T-helper 9 cell (primary cell): ENCODE results near the gene ZNF598.
A peak's percentile ranks its signal among the peaks of the same experiment; 100 is the strongest.
"Not testable (repeated sequence)": the region's sequence is repeated elsewhere in the genome, so short reads cannot be mapped to it uniquely, and the experiment has no call there.

Experiments used
- DNase-seq: peaks from one replicate; pipeline ENCODE4 v3.0.0-alpha.2; 2020

Gene ZNF598

DNA sequence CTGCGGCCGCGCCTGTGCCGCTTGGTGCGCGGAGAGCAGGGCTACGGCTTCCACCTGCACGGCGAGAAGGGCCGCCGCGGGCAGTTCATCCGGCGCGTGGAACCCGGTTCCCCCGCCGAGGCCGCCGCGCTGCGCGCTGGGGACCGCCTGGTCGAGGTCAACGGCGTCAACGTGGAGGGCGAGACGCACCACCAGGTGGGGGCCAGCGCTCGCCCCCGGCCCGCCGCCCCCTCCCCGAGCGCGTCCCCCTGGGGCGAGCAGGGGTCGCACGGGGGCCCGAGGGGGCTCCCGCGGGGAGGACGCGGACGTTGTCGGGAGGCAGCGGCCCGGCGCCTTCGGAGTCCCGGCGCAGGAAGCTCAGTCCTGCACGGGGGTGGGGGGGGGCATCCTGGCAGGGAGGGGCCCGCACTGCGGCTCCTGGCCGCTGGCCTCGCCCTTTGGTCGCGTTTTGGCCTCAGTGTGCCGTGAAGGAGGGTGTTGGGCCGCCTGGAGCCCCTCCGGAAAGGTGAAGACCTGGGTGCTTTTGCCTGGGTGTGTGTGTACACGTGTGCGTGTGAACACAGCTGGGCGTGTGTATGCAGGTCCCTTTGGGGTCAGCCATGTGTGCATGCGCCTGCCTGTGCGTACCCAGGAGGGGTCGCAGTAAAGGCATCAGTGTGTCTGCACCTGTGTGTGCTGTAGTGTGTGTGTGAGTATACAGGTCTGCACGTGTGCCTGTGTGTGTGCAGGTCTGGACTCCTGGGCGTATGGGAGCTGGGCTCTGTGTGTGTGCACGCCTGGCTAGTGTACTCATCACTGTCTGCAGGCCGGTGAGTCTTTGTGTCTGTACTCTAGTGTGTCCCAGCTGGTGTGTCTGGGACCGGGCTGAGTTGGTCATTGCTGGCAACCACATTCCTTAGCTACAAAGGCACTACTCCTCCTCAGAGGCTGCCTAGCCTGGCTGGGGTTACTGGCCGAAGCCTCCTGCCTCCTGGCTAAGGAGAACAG is 17.7 kb upstream of the ZNF598 start:
- DNase-seq = no peak

DNA sequence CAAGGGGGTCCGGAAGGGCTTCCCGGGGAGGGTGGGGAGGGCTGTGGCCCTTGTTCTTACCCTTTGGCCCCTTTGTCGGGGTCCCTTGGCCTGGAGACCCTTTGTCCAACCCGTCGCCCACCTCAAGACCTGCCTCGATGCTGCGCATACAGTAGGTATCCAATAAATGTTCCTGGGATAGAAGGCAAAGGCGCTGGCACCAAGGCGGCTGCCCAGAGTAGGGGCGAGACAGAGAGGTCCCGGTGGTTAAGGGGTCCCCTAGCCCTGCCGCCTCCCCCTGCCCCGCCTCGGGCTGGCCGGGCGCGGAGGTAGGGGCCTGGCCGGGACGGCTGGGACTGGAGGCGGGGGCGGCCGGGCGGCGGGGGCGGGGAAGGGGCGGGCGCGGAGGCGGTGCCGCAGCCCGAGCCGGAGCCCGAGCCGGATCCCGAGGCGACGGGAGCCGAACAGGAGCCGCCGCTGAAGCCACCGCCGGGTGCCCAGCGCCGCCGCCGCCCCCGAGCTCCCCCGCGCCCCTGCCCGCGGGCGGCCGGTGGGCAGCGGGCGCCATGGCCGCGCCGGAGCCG is 16.9 kb upstream of the ZNF598 start, which contains the start of gene NHERF2:
Gene NHERF2, plus strand, starts transcription at position 442 of the 563 bp plus-strand sequence. Its CDS starts 104 bp downstream, at position 546.
- DNase-seq = peak; percentile 38

DNA sequence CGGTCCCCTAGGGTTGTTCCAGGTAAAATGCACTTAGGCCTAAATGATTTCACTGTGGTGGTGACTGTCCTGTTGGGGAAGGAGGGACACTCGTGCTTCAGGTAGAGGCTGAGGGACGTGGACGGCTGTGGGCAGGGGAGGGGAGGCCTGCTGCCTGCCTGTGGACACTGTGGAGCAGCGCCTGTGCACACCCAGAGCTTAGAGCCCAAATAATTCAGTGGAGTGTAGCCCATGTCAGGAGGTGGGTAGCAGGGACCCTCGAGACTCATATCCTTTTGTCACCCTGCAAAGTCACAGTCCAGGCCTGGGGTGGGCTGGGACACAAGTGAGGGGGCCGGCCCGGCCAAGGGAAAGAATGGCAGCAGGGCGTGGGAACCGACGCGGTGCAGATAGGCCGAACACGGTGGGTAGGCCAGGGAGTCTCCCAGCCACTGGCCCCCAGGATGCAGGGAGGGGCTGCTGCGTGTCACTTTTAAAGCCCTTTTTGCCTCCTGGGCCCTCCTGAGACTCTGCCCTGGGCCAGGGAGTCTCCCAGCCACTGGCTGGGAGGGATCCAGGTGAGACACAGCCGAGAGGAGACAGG is 16.3 kb upstream of the ZNF598 start:
- no peak for DNase-seq

DNA sequence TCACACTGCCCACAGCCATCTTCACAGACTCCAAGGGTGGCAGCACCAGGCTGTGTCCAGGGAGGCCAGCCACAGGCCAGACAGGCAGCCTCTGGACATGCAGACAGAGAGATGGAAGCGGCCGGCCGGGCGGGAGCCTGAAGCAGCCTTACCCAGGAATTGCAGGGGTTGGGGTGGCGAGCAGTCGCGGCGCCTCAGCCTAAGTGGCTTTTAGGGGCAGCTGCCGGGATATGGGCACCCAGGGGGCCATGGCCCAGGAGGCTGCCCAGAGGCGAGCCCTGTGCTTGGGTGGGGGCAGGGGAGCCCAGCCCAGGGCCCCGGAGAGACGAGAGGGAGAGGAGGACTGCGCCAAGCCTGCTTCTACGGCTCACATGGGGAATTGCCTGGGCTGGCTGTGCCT is 15.6 kb upstream of the ZNF598 start:
- DNase-seq = no peak

DNA sequence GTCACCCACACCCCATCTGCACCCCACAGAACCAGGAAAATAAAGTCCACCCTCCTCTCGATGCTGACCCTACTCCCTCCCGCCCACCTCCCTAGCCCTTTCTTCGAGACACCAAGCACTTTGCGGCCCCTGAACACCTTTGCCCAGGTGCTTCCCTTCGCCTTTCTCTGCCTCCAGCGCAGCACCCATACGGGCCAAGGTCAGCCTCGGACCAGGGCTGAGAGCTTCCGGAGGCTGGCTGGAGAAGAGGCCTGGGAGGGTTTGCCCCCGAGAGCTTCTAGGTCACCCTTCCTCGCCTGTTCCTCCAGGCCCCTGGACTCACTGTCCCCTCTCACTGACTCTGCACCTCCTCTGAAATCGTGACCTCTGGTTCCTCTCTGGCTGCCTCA is 14.4 kb upstream of the ZNF598 start:
- no peak for DNase-seq

DNA sequence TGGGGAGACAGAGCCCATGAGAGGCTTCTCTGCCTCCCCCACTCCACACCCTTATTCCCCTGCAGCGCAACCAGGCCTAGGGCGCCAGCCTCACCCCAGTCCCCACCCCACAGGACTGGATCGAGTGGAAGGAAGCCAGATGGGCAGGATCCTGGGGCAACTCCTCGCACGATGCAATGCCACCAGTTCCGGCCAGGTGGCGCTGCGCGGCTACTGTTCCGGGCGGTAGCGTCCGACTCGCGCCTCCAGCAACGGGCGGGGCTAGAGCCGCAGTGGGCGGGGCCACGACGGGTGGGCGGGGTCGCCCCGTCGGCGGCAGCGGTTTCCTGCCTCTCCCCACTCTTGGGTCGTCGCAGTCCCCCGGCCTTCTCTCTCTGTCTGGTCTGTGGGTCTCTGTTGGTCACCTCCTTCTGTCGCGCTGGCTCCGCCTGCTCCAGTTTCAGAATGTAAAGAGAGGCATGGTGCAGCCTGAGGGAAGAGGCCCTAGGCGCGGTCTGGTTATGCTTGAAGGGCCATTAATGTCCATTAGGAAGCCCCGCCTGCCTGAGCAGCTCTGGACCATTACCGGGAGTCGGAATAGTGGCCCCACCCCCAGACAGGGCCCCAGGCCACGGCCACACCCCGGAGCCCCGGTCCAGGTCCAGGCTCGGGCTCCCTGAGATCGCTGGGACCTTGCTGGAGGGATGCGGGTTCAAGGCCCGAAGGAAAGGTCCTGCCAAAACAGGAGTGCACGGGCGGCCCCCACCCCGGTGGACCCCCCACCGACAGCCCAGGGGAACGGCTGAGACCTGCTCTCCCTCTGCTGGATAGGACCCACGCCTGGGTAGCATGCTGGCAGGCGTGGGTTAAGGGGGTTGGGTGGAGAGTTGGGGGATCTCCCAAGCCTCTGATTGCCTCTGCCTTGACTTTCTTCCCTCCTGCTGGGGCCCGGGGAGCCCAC is 13.7 kb upstream of the ZNF598 start:
- DNase-seq = peak; percentile 99

DNA sequence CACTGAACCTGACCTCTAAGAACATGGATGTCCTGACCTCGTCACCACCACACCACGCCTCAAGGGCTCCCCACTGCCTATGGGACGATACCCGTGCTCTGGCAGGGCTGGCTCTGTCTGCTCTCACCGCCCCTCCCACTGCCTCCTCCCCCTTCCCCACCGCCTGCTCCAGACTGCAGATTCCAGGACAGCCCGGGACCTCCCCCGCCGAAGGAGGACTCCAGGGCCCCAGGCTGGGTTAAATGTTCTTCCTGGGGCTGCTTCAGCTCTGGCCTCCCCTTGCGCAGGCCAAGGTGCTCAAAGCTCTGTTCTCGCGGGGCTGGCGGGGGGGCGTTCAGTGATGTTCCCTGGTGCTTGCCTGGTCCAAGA is 13.1 kb upstream of the ZNF598 start:
- no peak for DNase-seq

DNA sequence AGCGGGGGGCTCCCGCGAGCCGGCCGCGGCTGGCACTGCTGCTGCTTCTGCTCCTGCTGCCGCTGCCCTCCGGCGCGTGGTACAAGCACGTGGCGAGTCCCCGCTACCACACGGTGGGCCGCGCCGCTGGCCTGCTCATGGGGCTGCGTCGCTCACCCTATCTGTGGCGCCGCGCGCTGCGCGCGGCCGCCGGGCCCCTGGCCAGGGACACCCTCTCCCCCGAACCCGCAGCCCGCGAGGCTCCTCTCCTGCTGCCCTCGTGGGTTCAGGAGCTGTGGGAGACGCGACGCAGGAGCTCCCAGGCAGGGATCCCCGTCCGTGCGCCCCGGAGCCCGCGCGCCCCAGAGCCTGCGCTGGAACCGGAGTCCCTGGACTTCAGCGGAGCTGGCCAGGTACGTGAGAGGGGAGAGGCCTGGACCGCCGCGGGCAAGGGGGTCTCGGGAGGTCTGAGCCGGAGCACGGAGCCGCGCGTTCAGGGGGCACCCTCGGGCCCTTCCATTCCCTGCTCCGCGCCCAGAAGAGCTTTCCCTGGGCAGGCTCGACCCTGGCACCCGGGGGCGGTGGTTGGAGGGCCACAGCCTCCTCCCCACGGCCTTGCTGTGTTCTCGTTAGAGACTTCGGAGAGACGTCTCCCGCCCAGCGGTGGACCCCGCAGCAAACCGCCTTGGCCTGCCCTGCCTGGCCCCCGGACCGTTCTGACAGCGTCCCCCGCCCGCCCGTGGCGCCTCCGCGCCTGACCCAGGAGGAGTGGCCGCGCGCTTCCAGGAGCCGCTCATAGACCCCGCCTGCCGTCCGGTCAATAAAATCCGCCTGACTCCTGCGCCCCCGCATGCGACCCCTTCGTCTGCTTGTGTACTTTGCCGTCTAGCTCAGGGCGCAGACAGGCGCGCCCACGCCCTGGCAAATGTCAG is 10.6 kb upstream of the ZNF598 start:
- DNase-seq = no peak

DNA sequence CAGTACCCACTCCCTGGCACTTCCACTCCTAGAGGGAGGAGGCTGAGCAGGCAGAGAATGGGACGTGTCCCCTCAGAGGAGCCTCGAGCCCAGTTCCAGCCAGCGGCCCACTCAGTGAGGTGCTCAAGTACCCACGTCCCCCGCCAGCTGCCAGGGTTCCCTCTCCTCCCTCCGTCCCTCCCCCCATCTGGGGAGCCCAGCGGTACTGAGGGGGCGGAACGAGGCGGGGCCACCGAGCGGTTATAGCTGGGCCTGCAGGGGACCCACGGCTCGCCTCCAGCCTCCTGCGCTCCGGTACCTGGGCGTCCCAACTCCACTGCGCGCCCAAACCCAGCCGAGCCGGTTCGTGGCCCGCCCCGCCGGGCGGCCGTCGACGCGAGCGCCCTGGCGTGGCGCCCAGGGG is 9.9 kb upstream of the ZNF598 start, which contains the start of gene NPW:
Gene NPW, plus strand, starts transcription at position 268 of the 403 bp plus-strand sequence.
- DNase-seq = no peak

DNA sequence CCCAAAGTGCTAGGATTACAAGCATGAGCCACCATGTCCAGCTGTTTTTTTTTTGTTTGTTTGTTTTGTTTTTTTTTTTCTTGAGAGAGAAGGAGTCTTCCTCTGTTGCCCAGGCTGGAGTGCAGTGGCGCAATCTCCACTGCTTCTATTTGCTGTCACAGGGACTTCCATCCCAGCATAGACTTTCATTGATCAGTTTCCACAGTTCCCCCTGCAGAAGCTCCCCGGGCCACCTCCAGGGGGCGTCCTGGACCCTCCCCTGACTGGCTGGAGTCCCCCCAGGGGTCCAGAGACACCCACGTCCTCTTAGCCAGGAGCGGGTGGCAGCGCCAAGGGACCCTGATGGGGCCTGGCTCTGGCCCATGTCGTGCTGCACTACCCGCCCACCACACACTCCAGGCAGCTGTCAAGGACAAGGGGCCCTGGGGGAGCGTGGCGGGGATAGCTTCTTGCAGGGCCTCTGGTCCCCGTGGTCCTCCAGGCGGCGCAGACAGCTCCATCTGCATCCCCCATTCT is 6.8 kb upstream of the ZNF598 start:
- DNase-seq = no peak

DNA sequence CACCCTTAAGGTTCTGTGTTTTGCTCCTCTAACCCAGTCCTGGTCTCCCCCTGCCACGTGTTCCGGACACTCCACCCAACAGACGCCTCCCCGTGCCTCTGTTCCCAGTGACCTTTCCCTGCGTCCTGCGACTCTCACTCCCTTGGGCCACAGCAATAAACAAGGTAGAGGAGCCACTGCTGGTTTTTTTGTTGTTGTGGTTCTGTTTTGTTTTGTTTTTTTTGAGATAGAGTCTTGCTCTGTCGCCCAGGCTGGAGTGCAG is 6.3 kb upstream of the ZNF598 start:
- DNase-seq = no peak

DNA sequence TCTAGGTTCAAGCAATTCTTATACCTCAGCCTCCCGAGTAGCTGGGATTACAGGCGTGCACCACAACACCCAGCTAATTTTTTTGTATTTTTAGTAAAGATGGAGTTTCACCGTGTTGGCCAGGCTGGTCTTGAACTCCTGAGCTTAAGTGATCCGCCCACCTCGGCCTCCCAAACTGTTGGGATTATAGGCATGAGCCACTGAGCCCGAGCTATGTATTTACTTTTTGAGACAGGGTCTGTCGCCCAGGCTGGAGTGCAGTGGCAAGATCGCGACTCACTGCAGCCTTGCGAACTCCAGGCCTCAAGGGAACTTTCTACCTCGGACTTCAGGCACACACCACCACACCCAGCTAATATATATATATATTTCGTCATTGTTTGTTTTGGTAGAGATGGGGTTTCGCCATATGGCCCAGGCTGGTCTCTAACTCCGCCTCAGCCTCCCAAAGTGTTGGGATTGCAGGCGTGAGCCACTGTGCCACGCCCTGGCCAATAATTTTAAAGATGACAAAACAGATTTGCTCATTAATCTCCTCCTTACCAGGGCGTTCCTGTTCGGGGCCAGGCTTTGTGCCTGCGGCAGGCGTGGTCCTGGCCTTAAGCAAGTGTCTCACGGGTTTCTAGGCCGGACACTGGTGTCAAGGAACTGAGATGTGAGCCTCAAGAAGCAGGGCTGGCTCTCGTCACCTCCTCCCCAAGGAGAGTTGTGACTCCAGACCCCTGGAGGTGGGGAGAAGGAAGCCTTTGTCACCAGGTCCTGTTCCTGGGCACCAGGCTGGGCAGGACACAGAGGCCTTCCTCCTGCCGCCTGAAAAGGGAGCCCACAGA is 5.7 kb upstream of the ZNF598 start:
- DNase-seq = no peak

DNA sequence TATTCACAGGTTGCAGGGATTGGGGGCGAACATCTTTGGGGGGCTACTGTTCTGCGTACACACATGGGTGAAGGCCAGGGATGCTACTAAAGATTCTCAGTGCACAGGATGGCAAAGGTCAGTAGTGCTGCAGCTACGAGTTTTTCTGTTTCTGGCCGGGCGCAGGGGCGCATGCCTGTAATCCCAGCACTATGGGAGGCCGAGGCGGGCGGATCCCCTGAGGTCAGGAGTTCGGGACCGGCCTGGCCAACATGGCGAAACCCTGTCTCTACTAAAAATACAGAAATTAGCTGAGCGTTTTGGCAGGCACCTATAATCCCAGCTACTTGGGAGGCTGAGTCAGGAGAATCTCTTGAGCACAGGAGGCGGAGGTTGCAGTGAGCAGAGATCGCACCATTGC is 3.9 kb upstream of the ZNF598 start:
- no peak for DNase-seq

DNA sequence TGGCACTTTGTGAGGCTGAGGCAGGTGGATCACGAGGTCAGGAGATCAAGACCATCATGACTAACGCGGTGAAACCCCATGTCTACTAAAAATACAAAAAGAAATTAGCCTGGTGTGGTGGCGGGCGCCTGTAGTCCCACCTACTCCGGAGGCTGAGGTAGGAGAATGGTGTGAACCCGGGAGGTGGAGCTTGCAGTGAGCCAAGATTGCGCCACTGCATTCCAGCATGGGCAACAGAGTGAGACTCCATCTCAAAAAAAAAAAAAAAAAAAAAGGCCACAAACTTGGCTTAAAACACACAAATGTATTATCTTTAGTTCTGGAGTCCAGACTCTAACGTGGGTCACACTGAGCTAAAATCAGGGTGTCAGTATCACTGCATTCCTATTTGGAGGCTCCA is 2.1 kb upstream of the ZNF598 start:
- not testable (repeated sequence) for DNase-seq

DNA sequence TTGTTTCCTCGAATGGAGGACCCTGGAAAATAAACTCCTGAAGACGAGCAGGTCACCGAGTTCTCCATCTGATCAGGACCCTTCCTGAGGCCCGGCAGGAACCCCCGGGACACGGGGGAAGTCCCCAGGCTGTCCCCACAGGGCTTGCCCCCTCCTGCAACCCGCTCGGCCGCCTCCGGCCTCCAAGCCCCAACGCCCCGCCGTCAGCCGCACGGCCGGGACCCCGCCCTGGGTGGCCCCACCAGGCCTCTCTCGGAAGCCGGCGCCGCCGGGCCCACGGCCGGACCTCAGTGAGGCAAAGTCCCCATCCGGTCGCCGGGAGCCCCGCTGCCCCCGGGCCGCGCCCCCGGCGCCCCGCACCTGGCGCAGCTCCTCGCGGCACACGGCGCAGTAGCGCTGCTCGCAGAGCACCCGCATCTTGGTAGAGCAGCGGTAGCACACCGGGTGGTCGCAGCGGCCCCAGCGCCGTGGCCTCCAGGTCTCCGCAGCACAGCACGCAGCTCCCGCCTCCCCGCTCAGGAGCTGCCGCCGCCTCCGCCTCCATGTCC is 383 bp downstream of the ZNF598 start:
- DNase-seq = no peak

DNA sequence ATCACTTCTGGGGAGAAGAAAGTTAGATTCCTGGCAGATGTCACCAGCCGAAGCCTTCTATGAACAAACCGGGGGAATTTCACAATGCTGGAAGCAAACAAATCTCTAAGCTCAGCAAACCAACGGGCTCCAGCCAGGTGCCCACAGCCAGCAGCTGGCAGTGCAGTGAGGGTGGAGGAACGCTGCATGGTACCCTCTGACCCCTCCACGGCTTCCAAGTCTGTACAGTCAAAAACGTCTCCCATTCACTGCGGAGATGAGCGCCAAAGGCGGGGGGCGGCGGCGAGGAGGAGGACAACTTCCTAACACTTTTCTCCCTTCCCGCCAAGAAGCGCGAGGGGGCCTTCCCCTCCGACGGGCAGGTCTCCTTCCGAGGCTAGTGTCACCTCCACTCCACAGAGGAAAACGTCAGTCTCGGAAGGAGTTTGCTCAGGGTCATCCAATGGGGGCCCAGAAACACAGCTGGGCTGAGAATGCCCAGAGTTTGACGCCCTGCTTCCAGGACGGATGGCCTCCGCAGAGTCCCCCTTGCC is 924 bp downstream of the ZNF598 start:
- no peak for DNase-seq

DNA sequence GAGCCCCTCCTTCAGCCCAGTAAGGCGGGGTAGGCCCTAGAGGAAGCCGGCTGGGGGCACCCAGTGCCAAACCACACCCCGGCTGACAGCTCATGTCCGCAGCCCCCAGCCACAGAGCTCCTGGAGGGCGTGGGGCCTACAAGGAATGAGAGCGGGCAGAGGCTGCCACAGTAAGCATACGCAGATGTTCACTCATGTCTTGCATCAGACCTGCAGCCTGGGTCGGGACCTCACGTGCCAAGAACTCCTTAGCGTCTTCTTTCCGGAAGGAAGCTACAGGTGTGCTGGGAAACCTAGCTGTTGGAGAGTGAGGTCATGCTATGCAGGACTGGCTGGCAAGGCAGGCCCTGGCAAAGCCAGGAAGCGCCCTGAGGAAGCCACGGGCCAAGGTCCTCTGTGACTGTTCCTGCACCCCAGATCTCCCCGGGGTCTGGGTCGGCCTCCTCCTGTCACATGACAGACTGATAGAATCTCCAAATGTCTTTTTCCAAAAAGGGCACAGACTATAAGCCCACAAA is 1.6 kb downstream of the ZNF598 start:
- no peak for DNase-seq

DNA sequence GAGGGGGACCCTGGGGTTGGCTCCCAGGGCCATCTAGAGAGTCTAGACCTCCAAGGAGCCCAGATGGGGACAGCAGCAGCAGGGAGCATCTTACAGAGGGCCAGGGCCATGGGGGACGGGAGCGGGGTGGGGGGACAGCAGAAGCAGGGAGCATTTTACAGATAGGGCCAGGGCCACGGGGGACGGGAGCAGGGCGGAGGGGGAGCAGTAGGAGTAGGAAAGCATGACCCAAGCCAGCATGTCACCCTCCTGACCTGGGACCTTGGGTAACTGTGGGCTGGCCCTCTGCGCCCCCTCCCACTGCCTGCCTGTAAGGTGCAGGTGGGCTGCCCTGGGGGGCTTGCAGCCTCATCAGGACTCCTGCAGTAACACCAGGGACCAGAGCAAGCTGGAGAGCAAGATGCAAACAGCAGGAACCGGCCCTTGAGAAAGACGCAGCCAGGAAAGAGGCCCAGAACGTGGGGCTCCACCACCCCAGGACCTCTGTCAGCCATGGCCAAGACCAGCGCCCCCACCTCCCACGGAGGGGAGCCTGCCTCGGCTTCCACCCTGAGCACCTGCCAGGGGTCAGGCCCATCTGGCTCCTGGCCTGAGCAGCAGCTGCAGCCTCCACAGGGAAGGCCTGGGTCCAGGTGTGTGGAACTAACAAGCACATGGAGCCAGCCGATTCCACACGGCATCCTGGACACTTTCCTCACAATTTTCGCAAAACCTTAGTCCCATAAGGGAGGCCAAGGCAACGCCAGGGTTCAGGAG is 2.4 kb downstream of the ZNF598 start:
- no peak for DNase-seq

DNA sequence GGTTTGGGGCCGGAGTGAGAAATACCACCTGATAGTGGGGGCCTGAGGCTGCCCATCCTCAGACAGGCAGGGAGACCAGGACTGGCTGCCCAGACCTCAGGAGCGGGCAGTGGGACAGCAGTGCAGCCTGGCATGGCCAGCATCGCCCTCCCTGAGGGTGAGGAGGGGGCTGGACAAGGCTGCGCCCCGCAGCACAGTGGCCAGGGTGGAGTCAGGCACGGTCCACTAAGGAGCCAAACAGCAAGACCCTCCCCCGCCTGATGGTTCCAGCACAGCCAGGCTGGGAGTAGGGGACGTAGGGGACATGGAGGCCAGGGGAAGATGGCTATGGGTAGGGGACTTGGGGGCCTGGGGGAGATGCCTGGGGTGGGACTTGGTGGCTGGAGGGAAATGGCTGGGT is 3.3 kb downstream of the ZNF598 start:
- no peak for DNase-seq
